Fibroblast of lung (primary cell): ENCODE measurements around the gene KNG1. TPM values are rescaled to one million over a fixed set of nuclear protein-coding genes. Genes with fewer than 3 reads are reported as not detected.

Source experiments
- DNase-seq, 2 donors: peaks; one replicate each; pipeline versions ENCODE4 v3.0.0 to v3.0.0-alpha.2; 2010; ENCODE audit warnings: low read depth in 2 of 2
- H2AFZ ChIP-seq: 2 replicates; pipeline ENCODE4 v1.5.1; 2012; ENCODE audit warnings: low read length, control low read depth, inconsistent platforms
- H3K27ac ChIP-seq: 2 replicates; pipeline ENCODE4 v1.5.1; 2011; ENCODE audit warnings: low read length, control low read depth; ENCODE audit not compliant: insufficient read depth
- H3K27me3 ChIP-seq: 2 replicates; pipeline ENCODE4 v1.5.1; 2011; ENCODE audit warnings: mild to moderate bottlenecking, low read length; ENCODE audit not compliant: control insufficient read depth, insufficient read depth
- H3K36me3 ChIP-seq: 2 replicates; pipeline ENCODE4 v1.5.1; 2011; ENCODE audit warnings: low read length; ENCODE audit not compliant: control insufficient read depth, insufficient read depth
- H3K4me1 ChIP-seq: 2 replicates; pipeline ENCODE4 v1.5.1; 2011; ENCODE audit warnings: low read length; ENCODE audit not compliant: control insufficient read depth, insufficient read depth; ENCODE audit errors: extremely low read depth
- H3K4me2 ChIP-seq: 2 replicates; pipeline ENCODE4 v1.5.1; 2011; ENCODE audit warnings: low read length, control low read depth; ENCODE audit not compliant: insufficient read depth; ENCODE audit errors: extremely low read depth
- H3K4me3 ChIP-seq, 4 experiments: fragments of 200-600 bp in 1 of 4; sonication (generic) in 1 of 4; replicated peaks in 1 of 4; 2 replicates each; pipeline ENCODE4 v1.5.1; 2011 to 2016; ENCODE audit warnings: low read length in 4 of 4, low read depth in 3 of 4, mild to moderate bottlenecking in 3 of 4, control low read depth in 2 of 4, inconsistent platforms in 1 of 4, mixed read lengths in 1 of 4; ENCODE audit not compliant: insufficient read depth in 1 of 4; ENCODE audit errors: control extremely low read depth in 1 of 4
- H3K79me2 ChIP-seq: 2 replicates; pipeline ENCODE4 v1.5.1; 2012; ENCODE audit warnings: mild to moderate bottlenecking, low read length, inconsistent platforms; ENCODE audit not compliant: control insufficient read depth, insufficient read depth
- H3K9ac ChIP-seq: 2 replicates; pipeline ENCODE4 v1.5.1; 2011; ENCODE audit warnings: mild to moderate bottlenecking, low read length, control low read depth; ENCODE audit not compliant: insufficient read depth
- H3K9me3 ChIP-seq: 2 replicates; pipeline ENCODE4 v1.5.1; 2012; ENCODE audit warnings: low read depth, low read length; ENCODE audit not compliant: control insufficient read depth, insufficient read depth
- H4K20me1 ChIP-seq: 2 replicates; pipeline ENCODE4 v1.5.1; 2011; ENCODE audit warnings: low read length; ENCODE audit not compliant: control insufficient read depth, insufficient read depth; ENCODE audit errors: extremely low read depth
- EZH2 ChIP-seq: IDR thresholded peaks from 2 replicates; pipeline ENCODE4 v1.5.1; 2012; ENCODE audit warnings: low read length, control low read depth, mild to moderate bottlenecking; ENCODE audit errors: missing control alignments
- polyA plus RNA-seq, 2 donors: library from polyadenylated mRNA; depleted of rRNA in 1 of 2; stranded (reverse) in 1 of 2; unstranded in 1 of 2; fragments of >200 nt; gene quantifications; 2 replicates each; pipeline ENCODE4 v1.2.1, GENCODE V29; 2011 to 2012; ENCODE audit warnings: missing spikeins in 1 of 2
- total RNA-seq: library from RNA; depleted of rRNA; stranded (reverse); fragments of >200 nt; gene quantifications from 2 replicates; pipeline ENCODE4 v1.2.1, GENCODE V29; 2014
- TF ChIP-seq, protein P1 (sequence below), 2 donors: IDR thresholded peaks in 1 of 2; conservative IDR thresholded peaks in 1 of 2; 1 replicate in 1 of 2; 2 replicates in 1 of 2; pipeline ENCODE4 v1.5.1; 2011 to 2012; ENCODE audit warnings: low read length in 2 of 2, control low read depth in 1 of 2, inconsistent platforms in 1 of 2, low read depth in 1 of 2, mild to moderate bottlenecking in 1 of 2

KNG1 gene
- total and polyA plus RNA-seq, 2 donors (not counting 1 experiment from before 2014, with no cell fraction given), result not detected

DNA sequence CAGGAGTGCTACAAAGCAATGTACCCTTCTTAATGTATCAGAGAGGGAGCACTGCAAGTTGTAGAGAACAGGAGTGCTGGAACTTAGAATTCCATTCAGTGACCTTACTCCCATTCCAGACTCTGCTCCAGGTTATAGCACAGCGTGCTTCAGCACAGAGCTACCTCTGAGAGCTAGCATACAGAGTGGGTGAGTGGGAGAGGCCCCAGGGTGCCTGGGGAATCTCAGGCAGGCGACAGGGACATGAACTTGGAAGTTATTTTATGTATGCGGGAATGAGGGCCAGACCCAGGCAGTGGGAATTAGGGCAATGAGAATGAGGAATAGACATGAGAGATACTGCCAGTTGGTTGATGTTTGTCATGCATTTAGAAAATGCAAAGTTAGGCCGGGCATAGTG is 3.7 kb upstream of the KNG1 start:
- H3K4me3 ChIP-seq, result no peak overlapping the region
- no peaks in the 10 kb centered on the region for H3K4me1 ChIP-seq
- H3K79me2 ChIP-seq, result no peaks in the 10 kb centered on the region
- H3K36me3 ChIP-seq, result no peaks in the 10 kb centered on the region
- H2AFZ ChIP-seq, result no peak overlapping the region
- H4K20me1 ChIP-seq, result no peaks in the 10 kb centered on the region
- peaks cover 2% of the 10 kb centered on the region for H3K27me3 ChIP-seq
- DNase-seq, result no peak
- no peak overlapping the region for H3K4me2 ChIP-seq
- H3K27ac ChIP-seq, result no peak overlapping the region
- TF ChIP-seq, protein P1, sequence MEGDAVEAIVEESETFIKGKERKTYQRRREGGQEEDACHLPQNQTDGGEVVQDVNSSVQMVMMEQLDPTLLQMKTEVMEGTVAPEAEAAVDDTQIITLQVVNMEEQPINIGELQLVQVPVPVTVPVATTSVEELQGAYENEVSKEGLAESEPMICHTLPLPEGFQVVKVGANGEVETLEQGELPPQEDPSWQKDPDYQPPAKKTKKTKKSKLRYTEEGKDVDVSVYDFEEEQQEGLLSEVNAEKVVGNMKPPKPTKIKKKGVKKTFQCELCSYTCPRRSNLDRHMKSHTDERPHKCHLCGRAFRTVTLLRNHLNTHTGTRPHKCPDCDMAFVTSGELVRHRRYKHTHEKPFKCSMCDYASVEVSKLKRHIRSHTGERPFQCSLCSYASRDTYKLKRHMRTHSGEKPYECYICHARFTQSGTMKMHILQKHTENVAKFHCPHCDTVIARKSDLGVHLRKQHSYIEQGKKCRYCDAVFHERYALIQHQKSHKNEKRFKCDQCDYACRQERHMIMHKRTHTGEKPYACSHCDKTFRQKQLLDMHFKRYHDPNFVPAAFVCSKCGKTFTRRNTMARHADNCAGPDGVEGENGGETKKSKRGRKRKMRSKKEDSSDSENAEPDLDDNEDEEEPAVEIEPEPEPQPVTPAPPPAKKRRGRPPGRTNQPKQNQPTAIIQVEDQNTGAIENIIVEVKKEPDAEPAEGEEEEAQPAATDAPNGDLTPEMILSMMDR (conservative IDR thresholded peaks at IDR 0.05 in 1 of 2, IDR thresholded peaks at IDR 0.05 in 1 of 2; ENCODE audit: low read depth in 1 of 2, low read length in 2 of 2), result no peak
- no peak for TF ChIP-seq EZH2
- H3K9ac ChIP-seq, result no peak overlapping the region
- no peaks in the 10 kb centered on the region for H3K9me3 ChIP-seq

DNA sequence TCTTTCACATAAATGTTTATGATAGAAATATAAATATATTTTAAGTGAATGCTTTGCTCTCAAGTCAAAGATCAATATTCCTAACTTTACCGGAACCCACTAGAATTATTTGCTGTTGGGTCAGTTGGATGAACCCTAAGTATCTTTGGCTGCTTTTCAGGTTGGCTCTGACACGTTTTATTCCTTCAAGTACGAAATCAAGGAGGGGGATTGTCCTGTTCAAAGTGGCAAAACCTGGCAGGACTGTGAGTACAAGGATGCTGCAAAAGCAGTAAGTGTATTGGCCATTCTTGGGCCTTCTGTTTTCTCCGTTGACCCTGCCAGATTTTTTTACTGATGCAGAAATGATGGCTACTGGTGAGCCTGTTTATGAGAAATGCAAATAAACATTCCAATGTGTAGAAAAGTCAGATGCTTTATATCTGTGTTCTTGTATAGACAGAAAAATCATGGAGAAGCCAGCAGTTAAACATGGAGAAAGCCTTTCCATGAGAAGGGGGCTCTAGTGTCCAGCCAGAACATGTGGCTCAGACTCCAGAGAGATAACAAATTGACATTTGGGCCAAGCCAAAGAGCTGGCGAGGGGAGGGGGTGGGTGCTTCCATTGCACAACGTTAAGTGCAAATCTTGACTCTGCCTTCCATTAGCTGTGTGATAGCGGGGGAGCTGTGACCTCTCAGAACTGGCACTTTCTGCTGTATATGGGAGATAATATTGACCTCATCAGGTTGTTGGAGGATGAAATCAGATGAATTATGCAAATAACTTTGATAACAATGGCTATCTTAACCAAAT is 3.0 kb downstream of the KNG1 start:
- Histone ChIP-seq H3K4me1 (no peaks in the 10 kb centered on the region), H3K27ac (no peak overlapping the region), H4K20me1 (no peaks in the 10 kb centered on the region), H3K36me3 (no peaks in the 10 kb centered on the region), H3K4me2 (no peak overlapping the region), H3K9ac (no peak overlapping the region), H2AFZ (no peak overlapping the region), H3K4me3 (no peak overlapping the region), H3K9me3 (no peaks in the 10 kb centered on the region), H3K27me3 (no peaks in the 10 kb centered on the region), H3K79me2 (no peaks in the 10 kb centered on the region)
- TF ChIP-seq, protein P1 (conservative IDR thresholded peaks at IDR 0.05 in 1 of 2, IDR thresholded peaks at IDR 0.05 in 1 of 2; ENCODE audit: low read depth in 1 of 2, low read length in 2 of 2), result no peak
- TF ChIP-seq EZH2, result no peak
- DNase-seq, result no peak

DNA sequence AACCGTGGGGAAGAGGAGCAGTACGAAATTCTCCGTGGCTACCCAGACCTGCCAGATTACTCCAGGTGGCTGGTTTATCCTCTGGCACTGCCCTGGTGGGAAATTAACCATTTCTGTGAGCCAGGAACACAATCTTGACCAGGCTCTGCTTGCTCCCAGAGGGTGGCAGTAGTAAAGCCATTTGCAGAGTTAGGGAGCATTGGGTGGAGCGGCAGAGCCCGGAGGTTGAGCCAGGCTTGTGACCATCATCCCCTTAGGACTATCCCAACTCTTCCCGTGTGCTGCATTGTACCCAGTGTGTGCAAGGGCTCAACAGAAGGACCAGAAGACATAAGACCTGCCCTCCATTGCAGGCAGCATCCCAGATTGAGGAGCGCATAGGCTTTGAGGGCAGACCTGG is 5.3 kb downstream of the KNG1 start:
- Histone ChIP-seq H3K9ac (no peak overlapping the region), H3K27ac (no peak overlapping the region), H3K4me2 (no peak overlapping the region), H3K36me3 (no peaks in the 10 kb centered on the region), H3K4me1 (no peaks in the 10 kb centered on the region), H3K4me3 (no peak overlapping the region), H3K79me2 (no peaks in the 10 kb centered on the region), H4K20me1 (no peaks in the 10 kb centered on the region), H3K27me3 (no peaks in the 10 kb centered on the region), H2AFZ (no peak overlapping the region), H3K9me3 (no peaks in the 10 kb centered on the region)
- peak in 1 of 2 donors; percentile 11 for DNase-seq
- TF ChIP-seq, protein P1 (conservative IDR thresholded peaks at IDR 0.05 in 1 of 2, IDR thresholded peaks at IDR 0.05 in 1 of 2; ENCODE audit: low read depth in 1 of 2, low read length in 2 of 2), result peak; percentile 8 to 23
- TF ChIP-seq EZH2, result no peak
